Muscle layer of duodenum (tissue), 2 donors: ENCODE data around the gene PLGRKT.
"Not testable (repeated sequence)": the region's sequence is repeated elsewhere in the genome, so short reads cannot be mapped to it uniquely, and the experiment has no call there.

ENCODE experiments used
- H3K27ac ChIP-seq: one replicate; pipeline ENCODE4 v1.7.0; 2013; ENCODE audit warnings: mild to moderate bottlenecking, low read length
- H3K27me3 ChIP-seq: one replicate; pipeline ENCODE4 v1.7.0; 2013; ENCODE audit warnings: low read depth, mild to moderate bottlenecking, control low read depth, low read length
- H3K36me3 ChIP-seq, 2 donors: one replicate each; pipeline ENCODE4 v1.7.0; 2013; ENCODE audit warnings: low read length in 2 of 2, control low read depth in 1 of 2, mild to moderate bottlenecking in 1 of 2; ENCODE audit not compliant: insufficient read depth in 2 of 2, control insufficient read depth in 1 of 2
- H3K4me1 ChIP-seq, 2 donors: one replicate each; pipeline ENCODE4 v1.7.0; 2013; ENCODE audit warnings: low read length in 2 of 2, mild to moderate bottlenecking in 2 of 2, control low read depth in 1 of 2, moderate library complexity in 1 of 2; ENCODE audit not compliant: insufficient read depth in 2 of 2, control insufficient read depth in 1 of 2
- H3K4me3 ChIP-seq, 2 donors: one replicate each; pipeline ENCODE4 v1.7.0; 2013; ENCODE audit warnings: low read length in 2 of 2, low read depth in 1 of 2, mild to moderate bottlenecking in 1 of 2
- H3K9me3 ChIP-seq, 2 donors: one replicate each; pipeline ENCODE4 v1.7.0; 2013; ENCODE audit warnings: low read length in 2 of 2, control low read depth in 1 of 2, mild to moderate bottlenecking in 1 of 2; ENCODE audit not compliant: control insufficient read depth in 1 of 2
- donor health status: healthy.

The PLGRKT gene

GRCh38 chr9:5470816-5471215, 33.1 kb upstream of the PLGRKT start:
- peaks cover 0 to 8% of the 10 kb centered on the region in 2 donors for H3K4me1 ChIP-seq
- no peaks in the 10 kb centered on the region for H3K27me3 ChIP-seq
- no peak overlapping the region for H3K4me3 ChIP-seq
- H3K36me3 ChIP-seq, result peaks cover 0 to 4% of the 10 kb centered on the region in 2 donors
- H3K9me3 ChIP-seq, result no peaks in the 10 kb centered on the region
- no peak overlapping the region for H3K27ac ChIP-seq

GRCh38 chr9:5470122-5470521, 32.4 kb upstream of the PLGRKT start:
- Histone ChIP-seq H3K4me1 (peaks cover 0 to 8% of the 10 kb centered on the region in 2 donors), H3K27me3 (no peaks in the 10 kb centered on the region), H3K36me3 (peaks cover 0 to 9% of the 10 kb centered on the region in 2 donors), H3K27ac (no peak overlapping the region), H3K4me3 (no peak overlapping the region), H3K9me3 (no peaks in the 10 kb centered on the region)

- Histone ChIP-seq H3K9me3 (no peaks in the 10 kb centered on the region), H3K27me3 (no peaks in the 10 kb centered on the region), H3K27ac (no peak overlapping the region), H3K4me3 (no peak overlapping the region), H3K36me3 (peaks cover 0 to 9% of the 10 kb centered on the region in 2 donors), H3K4me1 (peaks cover 0 to 8% of the 10 kb centered on the region in 2 donors)
Observed at GRCh38 chr9:5468850-5469249, 31.1 kb upstream of the PLGRKT start.

GRCh38 chr9:5466766-5467165, 29.0 kb upstream of the PLGRKT start:
- no peaks in the 10 kb centered on the region for H3K9me3 ChIP-seq
- peaks cover 0 to 8% of the 10 kb centered on the region in 2 donors for H3K4me1 ChIP-seq
- no peak overlapping the region for H3K4me3 ChIP-seq
- H3K27ac ChIP-seq, result no peak overlapping the region
- no peaks in the 10 kb centered on the region for H3K27me3 ChIP-seq
- peaks cover 0 to 13% of the 10 kb centered on the region in 2 donors for H3K36me3 ChIP-seq

GRCh38 chr9:5466005-5466404, 28.3 kb upstream of the PLGRKT start:
- no peak overlapping the region for H3K4me3 ChIP-seq
- H3K27me3 ChIP-seq, result no peaks in the 10 kb centered on the region
- no peak overlapping the region for H3K27ac ChIP-seq
- no peaks in the 10 kb centered on the region for H3K9me3 ChIP-seq
- peaks cover 0 to 8% of the 10 kb centered on the region in 2 donors for H3K4me1 ChIP-seq
- peaks cover 0 to 13% of the 10 kb centered on the region in 2 donors for H3K36me3 ChIP-seq

GRCh38 chr9:5464831-5465330, 27.2 kb upstream of the PLGRKT start:
- H3K4me3 ChIP-seq, H3K9me3 ChIP-seq, H3K27me3 ChIP-seq, H3K4me1 ChIP-seq, H3K27ac ChIP-seq: not testable (repeated sequence)
- peaks cover 0 to 13% of the 10 kb centered on the region in 2 donors for H3K36me3 ChIP-seq

GRCh38 chr9:5460157-5460556, 22.4 kb upstream of the PLGRKT start:
- Histone ChIP-seq H3K4me1 (no peaks in the 10 kb centered on the region), H3K27me3 (no peaks in the 10 kb centered on the region), H3K36me3 (peaks cover 0 to 4% of the 10 kb centered on the region in 2 donors), H3K4me3 (no peak overlapping the region), H3K9me3 (no peaks in the 10 kb centered on the region), H3K27ac (no peak overlapping the region)

GRCh38 chr9:5459289-5459829, 21.6 kb upstream of the PLGRKT start:
- Histone ChIP-seq H3K9me3 (no peaks in the 10 kb centered on the region), H3K27ac (no peak overlapping the region), H3K4me3 (no peak overlapping the region), H3K4me1 (no peaks in the 10 kb centered on the region), H3K27me3 (no peaks in the 10 kb centered on the region), H3K36me3 (peaks cover 0 to 4% of the 10 kb centered on the region in 2 donors)

- H3K36me3 ChIP-seq, result no peaks in the 10 kb centered on the region
- no peaks in the 10 kb centered on the region for H3K27me3 ChIP-seq
- no peak overlapping the region for H3K4me3 ChIP-seq
- H3K4me1 ChIP-seq, result peaks cover 7% of the 10 kb centered on the region in 2 donors
- no peak overlapping the region for H3K27ac ChIP-seq
- no peaks in the 10 kb centered on the region for H3K9me3 ChIP-seq
Observed at GRCh38 chr9:5455181-5455580, 17.5 kb upstream of the PLGRKT start.

GRCh38 chr9:5453673-5454072, 15.9 kb upstream of the PLGRKT start:
- H3K4me3 ChIP-seq, result no peak overlapping the region
- H3K36me3 ChIP-seq, result no peaks in the 10 kb centered on the region
- no peak overlapping the region for H3K27ac ChIP-seq
- H3K9me3 ChIP-seq, result no peaks in the 10 kb centered on the region
- no peaks in the 10 kb centered on the region for H3K27me3 ChIP-seq
- H3K4me1 ChIP-seq, result peaks cover 7 to 14% of the 10 kb centered on the region in 2 donors

GRCh38 chr9:5453004-5453403, 15.3 kb upstream of the PLGRKT start:
- no peaks in the 10 kb centered on the region for H3K9me3 ChIP-seq
- H3K27ac ChIP-seq, result no peak overlapping the region

GRCh38 chr9:5452286-5452609, 14.5 kb upstream of the PLGRKT start:
- Histone ChIP-seq H3K4me3 (no peak overlapping the region), H3K36me3 (no peaks in the 10 kb centered on the region), H3K27ac (no peak overlapping the region), H3K9me3 (no peaks in the 10 kb centered on the region), H3K4me1 (peaks cover 7 to 14% of the 10 kb centered on the region in 2 donors), H3K27me3 (no peaks in the 10 kb centered on the region)

More at GRCh38 chr9:5453004-5453403, 15.3 kb upstream of the PLGRKT start:
- Histone ChIP-seq H3K27me3 (no peaks in the 10 kb centered on the region), H3K36me3 (no peaks in the 10 kb centered on the region), H3K4me1 (peaks cover 7 to 14% of the 10 kb centered on the region in 2 donors), H3K4me3 (no peak overlapping the region)
